Measurements from ENCODE around the gene FGF8.

The FGF8 gene

GRCh38 chr10:101725296-101726114 lies 50.4 kb downstream of the FGF8 start:
- no peak for DNase-seq (ENCODE audit: low read depth)

- no peak for DNase-seq (ENCODE audit: low read depth)
Observed at GRCh38 chr10:101724446-101724845, 51.5 kb downstream of the FGF8 start.

GRCh38 chr10:101723176-101723575 lies 52.7 kb downstream of the FGF8 start:
- DNase-seq (ENCODE audit: low read depth) = no peak

GRCh38 chr10:101721806-101722205 lies 54.1 kb downstream of the FGF8 start:
- no peak for DNase-seq (ENCODE audit: low read depth)

GRCh38 chr10:101720606-101721230 lies 55.2 kb downstream of the FGF8 start:
- DNase-seq (ENCODE audit: low read depth) = no peak

All from HS-5 (cell line).